B cell (primary cell): ENCODE measurements around the gene HOXC9. TPM values are rescaled to one million over a fixed set of nuclear protein-coding genes. Genes with fewer than 3 reads are reported as not detected.

Experiments
- ATAC-seq: fragments of 200-7000 bp; cut with Tn5 transposase; one replicate; pipeline ENCODE4 v1.10.0; 2021; ENCODE audit warnings: low read depth, mild to moderate bottlenecking, moderate number of reproducible peaks, moderate library complexity
- CTCF ChIA-PET: fragments of 350-600 bp; sonication (Branson Sonifier 250); formaldehyde crosslinking; loops from one replicate; lab custom pipeline; 2021; ENCODE audit warnings: antibody characterized with exemption, inconsistent platforms; lab: Charles Lee
- POLR2A ChIA-PET: fragments of 350-600 bp; sonication (Branson Sonifier 250); formaldehyde crosslinking; loops from one replicate; lab custom pipeline; 2021; ENCODE audit warnings: antibody characterized with exemption; lab: Charles Lee
- DNase-seq: peaks from one replicate; pipeline ENCODE4 v3.0.0; 2013
- H2AFZ ChIP-seq: 2 replicates; pipeline ENCODE4 v1.6.1; 2012; ENCODE audit warnings: mild to moderate bottlenecking, low read depth, low read length; ENCODE audit not compliant: insufficient read depth, poor library complexity, severe bottlenecking
- H3K27ac ChIP-seq, 2 donors: 1 replicate in 1 of 2; 2 replicates in 1 of 2; pipeline ENCODE4 v1.5.1; 2012 to 2013; ENCODE audit warnings: low read length in 2 of 2, mild to moderate bottlenecking in 2 of 2, moderate library complexity in 1 of 2
- H3K27me3 ChIP-seq, 4 experiments: fragments of 200-600 bp in 1 of 4; sonication (generic) in 1 of 4; replicated peaks in 1 of 4; 1 replicate in 2 of 4; 2 replicates in 2 of 4; pipeline versions ENCODE4 v1.6.1 to v1.7.0; 2013 to 2016; ENCODE audit warnings: low read length in 3 of 4, mild to moderate bottlenecking in 2 of 4, mixed read lengths in 1 of 4, moderate library complexity in 1 of 4; ENCODE audit not compliant: insufficient read depth in 4 of 4, control insufficient read depth in 3 of 4; ENCODE audit errors: control extremely low read depth in 1 of 4
- H3K36me3 ChIP-seq, 2 experiments: replicated peaks in 1 of 2; 1 replicate in 1 of 2; 2 replicates in 1 of 2; pipeline versions ENCODE4 v1.6.1 to v1.7.1; 2013; ENCODE audit warnings: low read length in 1 of 2; ENCODE audit not compliant: insufficient read depth in 2 of 2, control insufficient read depth in 1 of 2; ENCODE audit errors: control extremely low read depth in 1 of 2, extremely low read depth in 1 of 2
- H3K4me1 ChIP-seq, 2 donors: fragments of 200-600 bp in 1 of 2; sonication (generic) in 1 of 2; 1 replicate in 1 of 2; 2 replicates in 1 of 2; pipeline versions ENCODE4 v1.5.1 to v1.6.1; 2013 to 2017; ENCODE audit warnings: low read length in 2 of 2; ENCODE audit not compliant: control insufficient read depth in 2 of 2, insufficient read depth in 2 of 2
- H3K4me2 ChIP-seq: replicated peaks from 2 replicates; pipeline ENCODE3; 2012; ENCODE audit warnings: mild to moderate bottlenecking, low read depth, low read length; ENCODE audit not compliant: poor library complexity, severe bottlenecking
- H3K4me3 ChIP-seq, 5 experiments: fragments of 200-600 bp in 1 of 5; sonication (generic) in 1 of 5; 1 replicate in 3 of 5; 2 replicates in 2 of 5; pipeline versions ENCODE4 v1.5.1 to v1.7.0; 2011 to 2016; ENCODE audit warnings: low read length in 4 of 5, mild to moderate bottlenecking in 4 of 5, low read depth in 2 of 5, control low read depth in 1 of 5, moderate library complexity in 1 of 5; ENCODE audit not compliant: insufficient read depth in 1 of 5; ENCODE audit errors: control extremely low read depth in 1 of 5, extremely low read depth in 1 of 5
- H3K79me2 ChIP-seq: fragments of 200-600 bp; sonication (generic); one replicate; pipeline ENCODE4 v1.6.0; 2016; ENCODE audit warnings: low read length; ENCODE audit not compliant: control insufficient read depth, insufficient read depth
- H3K9ac ChIP-seq: fragments of 200-600 bp; sonication (generic); 2 replicates; pipeline ENCODE4 v1.6.1; 2017; ENCODE audit warnings: mild to moderate bottlenecking, low read length, moderate library complexity
- H3K9me3 ChIP-seq, 3 donors: one replicate each; pipeline versions ENCODE4 v1.6.1 to v1.7.1; 2013; ENCODE audit warnings: low read length in 2 of 3; ENCODE audit not compliant: control insufficient read depth in 2 of 3, insufficient read depth in 1 of 3; ENCODE audit errors: control extremely low read depth in 1 of 3
- H4K20me1 ChIP-seq: 2 replicates; pipeline ENCODE4 v1.6.0; 2012; ENCODE audit warnings: mild to moderate bottlenecking, low read length; ENCODE audit not compliant: insufficient read depth, control insufficient read depth, poor library complexity, severe bottlenecking
- H3K27ac Mint-ChIP-seq: one replicate; pipeline ENCODE4 v1.8.0; 2021; ENCODE audit warnings: mixed read lengths
- H3K27me3 Mint-ChIP-seq: one replicate; pipeline ENCODE4 v1.8.0; 2021; ENCODE audit warnings: mixed read lengths
- H3K4me1 Mint-ChIP-seq: one replicate; pipeline ENCODE4 v1.8.0; 2021; ENCODE audit warnings: mixed read lengths
- H3K4me3 Mint-ChIP-seq: one replicate; pipeline ENCODE4 v1.8.0; 2021; ENCODE audit warnings: mixed read lengths
- H3K9me3 Mint-ChIP-seq: one replicate; pipeline ENCODE4 v1.8.0; 2022; ENCODE audit warnings: mixed read lengths; ENCODE audit not compliant: insufficient read depth
- EZH2 ChIP-seq: IDR thresholded peaks from 2 replicates; pipeline ENCODE4 v1.6.1; 2012; ENCODE audit warnings: borderline replicate concordance, low read depth, mild to moderate bottlenecking, moderate library complexity, low read length; ENCODE audit not compliant: insufficient read depth, poor library complexity, severe bottlenecking
- WGBS: methylation state at CpG from one replicate; pipeline ENCODE4 v1.1.5; 2013; ENCODE audit warnings: missing lambda C conversion rate; ENCODE audit not compliant: insufficient coverage; 5-methylcytosine and 5-hydroxymethylcytosine counted together
- intact Hi-C: fragments of 100-400 bp; cut with micrococcal nuclease; formaldehyde crosslinking; loops from one replicate; pipeline ENCODE4 v1.10.0; 2022
- polyA plus RNA-seq: library from polyadenylated mRNA; depleted of rRNA; stranded (reverse); fragments of >200 nt; gene quantifications from 2 replicates; pipeline ENCODE4 v1.2.3, GENCODE V29; 2012
- total RNA-seq, 2 donors: library from RNA; stranded (reverse); fragments of 120-200 nt in 1 of 2; gene quantifications; 1 replicate in 1 of 2; 2 replicates in 1 of 2; pipeline versions ENCODE4 v1.2.3 to v1.2.4, GENCODE V29; 2013 to 2022
- TF ChIP-seq, protein P1 (sequence below): fragments of 200-600 bp; IDR thresholded peaks from one replicate; pipeline ENCODE4 v1.8.0; 2022; ENCODE audit warnings: antibody characterized with exemption, mild to moderate bottlenecking

HOXC9 gene
- total and polyA plus RNA-seq, 2 donors (not counting 1 experiment from before 2014, with no cell fraction given) = not detected

DNA sequence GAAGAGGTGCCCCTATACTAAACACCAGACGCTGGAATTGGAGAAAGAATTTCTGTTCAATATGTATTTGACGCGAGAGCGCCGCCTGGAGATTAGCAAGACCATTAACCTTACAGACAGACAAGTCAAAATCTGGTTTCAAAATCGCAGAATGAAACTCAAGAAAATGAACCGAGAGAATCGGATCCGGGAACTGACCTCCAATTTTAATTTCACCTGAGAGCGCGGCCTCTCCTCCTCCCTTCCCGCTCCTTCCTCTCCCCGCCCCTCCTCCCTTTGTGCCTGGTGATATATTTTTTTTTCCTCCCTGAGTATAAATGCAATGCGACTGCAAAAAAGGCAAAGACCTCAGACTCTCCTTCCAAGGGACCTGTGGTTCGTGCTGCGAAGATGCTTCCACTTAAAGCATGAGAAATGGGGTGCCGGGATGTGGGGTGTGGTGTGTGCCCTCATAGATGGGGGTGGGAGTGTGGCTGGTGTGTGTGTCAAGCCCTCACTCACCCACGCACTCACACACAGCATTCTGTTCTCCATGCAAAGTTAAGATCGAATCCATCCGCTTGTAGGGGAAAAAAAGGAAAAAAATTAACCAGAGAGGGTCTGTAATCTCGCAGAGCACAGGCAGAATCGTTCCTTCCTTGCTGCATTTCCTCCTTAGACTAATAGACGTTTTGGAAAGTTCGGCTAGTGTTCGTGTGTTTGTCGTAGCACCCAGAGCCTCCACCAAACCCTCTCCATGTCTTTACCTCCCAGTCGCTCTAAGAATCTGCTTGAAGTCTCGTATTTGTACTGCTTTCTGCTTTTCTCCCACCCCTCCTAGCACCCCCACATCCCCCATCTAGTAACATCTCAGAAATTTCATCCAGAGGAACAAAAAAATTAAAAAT lies 10.5 kb upstream of the HOXC9 start:
- Histone ChIP-seq H2AFZ (no peak overlapping the region), H3K4me2 (peak overlapping the region; percentile 37), H3K9ac (no peak overlapping the region), H3K9me3 (peaks cover 0 to 66% (median 0%) of the 10 kb centered on the region in 3 donors), H3K36me3 (no peaks in the 10 kb centered on the region), H3K27me3 (peaks cover 0 to 98% (median 90%) of the 10 kb centered on the region in 4 experiments), H3K4me3 (no peak overlapping the region), H3K79me2 (no peaks in the 10 kb centered on the region), H3K4me1 (peaks cover 25 to 50% of the 10 kb centered on the region in 2 donors), H3K27ac (no peak overlapping the region), H4K20me1 (no peaks in the 10 kb centered on the region)
- peak; percentile 30 for TF ChIP-seq EZH2
- TF ChIP-seq, protein P1, sequence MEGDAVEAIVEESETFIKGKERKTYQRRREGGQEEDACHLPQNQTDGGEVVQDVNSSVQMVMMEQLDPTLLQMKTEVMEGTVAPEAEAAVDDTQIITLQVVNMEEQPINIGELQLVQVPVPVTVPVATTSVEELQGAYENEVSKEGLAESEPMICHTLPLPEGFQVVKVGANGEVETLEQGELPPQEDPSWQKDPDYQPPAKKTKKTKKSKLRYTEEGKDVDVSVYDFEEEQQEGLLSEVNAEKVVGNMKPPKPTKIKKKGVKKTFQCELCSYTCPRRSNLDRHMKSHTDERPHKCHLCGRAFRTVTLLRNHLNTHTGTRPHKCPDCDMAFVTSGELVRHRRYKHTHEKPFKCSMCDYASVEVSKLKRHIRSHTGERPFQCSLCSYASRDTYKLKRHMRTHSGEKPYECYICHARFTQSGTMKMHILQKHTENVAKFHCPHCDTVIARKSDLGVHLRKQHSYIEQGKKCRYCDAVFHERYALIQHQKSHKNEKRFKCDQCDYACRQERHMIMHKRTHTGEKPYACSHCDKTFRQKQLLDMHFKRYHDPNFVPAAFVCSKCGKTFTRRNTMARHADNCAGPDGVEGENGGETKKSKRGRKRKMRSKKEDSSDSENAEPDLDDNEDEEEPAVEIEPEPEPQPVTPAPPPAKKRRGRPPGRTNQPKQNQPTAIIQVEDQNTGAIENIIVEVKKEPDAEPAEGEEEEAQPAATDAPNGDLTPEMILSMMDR = peak; percentile 26
- Mint-ChIP-seq H3K9me3 (no peaks in the 10 kb centered on the region), H3K27ac (no peak overlapping the region), H3K27me3 (peaks cover 92% of the 10 kb centered on the region), H3K4me1 (peaks cover 34% of the 10 kb centered on the region), H3K4me3 (peak overlapping the region; percentile 18)
- DNase-seq = peak; percentile 44
- ChIA-PET CTCF (interaction anchor here (1.0 to 2.8 kb wide), 5 partner anchors 17 to 202 kb away, joined by 3 to 11 read pairs (median 5); partner anchors contain the start of gene HOXC5), POLR2A (no interaction called here)
- peak; percentile 14 for ATAC-seq
- intact Hi-C loops = loop anchor here (5.0 kb wide), 1 partner anchor 47 kb away; no protein-coding TSS in a partner anchor
- WGBS = 2% methylated on average over 13 of the region's 28 CpGs
